Calu3 (cell line): ENCODE measurements around the gene GALNT14. TPM values are rescaled to one million over a fixed set of nuclear protein-coding genes. Genes with fewer than 3 reads are reported as not detected.

Source experiments
- BruUV-seq: library from RNA; stranded (reverse); fragments of 400-500 nt; replicated peaks from 2 replicates; lab custom pipeline; 2021; lab: Mats Ljungman, UMichigan
- CTCF ChIA-PET: fragments of 300-600 bp; sonication (Branson Sonifier 250); formaldehyde crosslinking; loops from one replicate; lab custom pipeline; 2022; ENCODE audit warnings: antibody characterized with exemption; lab: Charles Lee
- DNase-seq: peaks from one replicate; pipeline ENCODE4 v3.0.0; 2022
- H3K27ac Mint-ChIP-seq: one replicate; pipeline ENCODE4 v1.8.0; 2022; ENCODE audit warnings: mixed read lengths; ENCODE audit not compliant: unreplicated experiment
- H3K27me3 Mint-ChIP-seq: one replicate; pipeline ENCODE4 v1.8.0; 2022; ENCODE audit warnings: mixed read lengths; ENCODE audit not compliant: unreplicated experiment
- H3K36me3 Mint-ChIP-seq: one replicate; pipeline ENCODE4 v1.8.0; 2022; ENCODE audit warnings: mild to moderate bottlenecking, moderate library complexity, mixed read lengths; ENCODE audit not compliant: insufficient read depth, unreplicated experiment
- H3K4me1 Mint-ChIP-seq: one replicate; pipeline ENCODE4 v1.8.0; 2022; ENCODE audit warnings: mild to moderate bottlenecking, low read depth, mixed read lengths; ENCODE audit not compliant: unreplicated experiment
- H3K4me3 Mint-ChIP-seq: one replicate; pipeline ENCODE4 v1.8.0; 2022; ENCODE audit warnings: mild to moderate bottlenecking, low read depth, moderate library complexity, mixed read lengths; ENCODE audit not compliant: unreplicated experiment
- H3K9me3 Mint-ChIP-seq: one replicate; pipeline ENCODE4 v1.8.0; 2022; ENCODE audit warnings: low read depth, mixed read lengths; ENCODE audit not compliant: unreplicated experiment
- intact Hi-C: fragments of 100-400 bp; cut with micrococcal nuclease; formaldehyde crosslinking; loops from one replicate; pipeline ENCODE4 v1.10.0; 2022; ENCODE audit not compliant: unreplicated experiment
- total RNA-seq: library from RNA; stranded (reverse); gene quantifications from 2 replicates; pipeline ENCODE4 v1.2.3, GENCODE V29; 2022
- TF ChIP-seq, protein P1 (sequence below): fragments of 200-600 bp; IDR thresholded peaks from one replicate; pipeline ENCODE4 v1.8.0; 2022; ENCODE audit warnings: antibody characterized with exemption; ENCODE audit not compliant: unreplicated experiment

Gene GALNT14
- total RNA-seq, 1 experiment from 2014 or later, result 61.9 TPM

DNA sequence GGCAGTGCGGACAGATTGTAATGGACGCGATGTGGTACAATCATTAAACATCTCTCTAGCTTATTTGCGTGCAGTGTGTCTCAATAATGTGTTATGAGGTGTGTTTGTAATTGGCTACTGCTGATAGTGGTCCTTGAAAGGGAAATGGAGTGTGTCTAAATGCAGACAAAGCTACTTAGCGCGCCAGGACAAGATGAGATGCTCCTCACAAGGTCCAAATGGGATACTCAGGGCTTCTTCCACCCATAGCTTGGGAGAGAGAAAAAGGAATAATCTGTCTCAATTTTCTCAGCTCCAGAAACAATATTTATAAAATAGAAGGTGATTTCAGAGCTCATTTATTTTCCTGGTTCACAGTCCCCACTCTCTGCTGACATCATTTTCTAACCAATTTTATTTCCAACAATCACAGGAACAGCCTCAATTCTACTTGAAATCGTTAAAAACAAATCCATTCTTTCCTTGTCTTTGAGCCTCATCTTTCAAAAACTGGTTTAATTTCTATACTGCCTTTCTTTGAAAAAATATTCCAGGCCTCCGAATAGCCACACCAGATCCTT, 28.5 kb downstream of the GALNT14 start:
- DNase-seq, result no peak
- no peaks in the 10 kb centered on the region for H3K9me3 Mint-ChIP-seq
- no peak overlapping the region for H3K27ac Mint-ChIP-seq
- H3K4me1 Mint-ChIP-seq, result peaks cover 23% of the 10 kb centered on the region
- H3K36me3 Mint-ChIP-seq, result peaks cover 4% of the 10 kb centered on the region
- no peak overlapping the region for H3K4me3 Mint-ChIP-seq
- TF ChIP-seq, protein P1, sequence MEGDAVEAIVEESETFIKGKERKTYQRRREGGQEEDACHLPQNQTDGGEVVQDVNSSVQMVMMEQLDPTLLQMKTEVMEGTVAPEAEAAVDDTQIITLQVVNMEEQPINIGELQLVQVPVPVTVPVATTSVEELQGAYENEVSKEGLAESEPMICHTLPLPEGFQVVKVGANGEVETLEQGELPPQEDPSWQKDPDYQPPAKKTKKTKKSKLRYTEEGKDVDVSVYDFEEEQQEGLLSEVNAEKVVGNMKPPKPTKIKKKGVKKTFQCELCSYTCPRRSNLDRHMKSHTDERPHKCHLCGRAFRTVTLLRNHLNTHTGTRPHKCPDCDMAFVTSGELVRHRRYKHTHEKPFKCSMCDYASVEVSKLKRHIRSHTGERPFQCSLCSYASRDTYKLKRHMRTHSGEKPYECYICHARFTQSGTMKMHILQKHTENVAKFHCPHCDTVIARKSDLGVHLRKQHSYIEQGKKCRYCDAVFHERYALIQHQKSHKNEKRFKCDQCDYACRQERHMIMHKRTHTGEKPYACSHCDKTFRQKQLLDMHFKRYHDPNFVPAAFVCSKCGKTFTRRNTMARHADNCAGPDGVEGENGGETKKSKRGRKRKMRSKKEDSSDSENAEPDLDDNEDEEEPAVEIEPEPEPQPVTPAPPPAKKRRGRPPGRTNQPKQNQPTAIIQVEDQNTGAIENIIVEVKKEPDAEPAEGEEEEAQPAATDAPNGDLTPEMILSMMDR, result no peak
- H3K27me3 Mint-ChIP-seq, result no peaks in the 10 kb centered on the region
- intact Hi-C loops, result no loop called here
- BruUV-seq, result no TSS peak
- CTCF ChIA-PET, result no interaction called here

DNA sequence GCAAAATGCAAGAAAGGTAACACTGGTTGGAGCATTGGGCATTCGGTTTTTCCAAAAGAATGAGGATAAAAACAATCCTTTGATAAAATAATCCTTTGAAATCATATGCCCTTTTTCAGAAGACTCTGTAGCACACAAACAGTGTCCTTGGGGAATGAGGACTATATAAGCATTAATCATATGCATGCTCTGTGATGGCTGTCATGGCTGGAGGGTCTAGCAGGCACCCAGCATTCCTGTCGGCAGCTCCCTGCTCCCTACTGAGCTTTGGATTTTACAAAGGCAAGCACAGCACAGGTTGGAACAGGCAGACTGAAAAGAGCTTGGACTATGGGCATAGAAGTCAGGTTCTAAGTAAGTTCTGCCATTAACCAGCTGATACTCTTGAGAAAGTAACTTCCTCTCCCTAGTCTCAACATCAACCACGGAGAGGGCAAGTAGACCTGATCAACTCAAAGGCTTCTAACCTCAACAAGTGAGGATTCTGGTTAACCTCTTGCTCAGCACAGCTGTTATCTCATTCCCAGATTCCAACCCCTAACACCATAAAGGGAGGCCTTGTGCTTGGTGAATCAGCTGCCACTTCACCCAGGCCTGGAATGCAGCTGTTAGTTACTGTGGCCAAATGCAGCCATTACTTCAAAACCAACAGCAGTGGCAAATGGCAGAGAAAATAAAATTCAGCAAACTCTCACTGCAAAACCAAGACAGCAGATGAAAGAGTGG, 29.5 kb downstream of the GALNT14 start:
- Mint-ChIP-seq H3K9me3 (no peaks in the 10 kb centered on the region), H3K4me3 (no peak overlapping the region), H3K36me3 (peaks cover 4% of the 10 kb centered on the region), H3K27me3 (no peaks in the 10 kb centered on the region), H3K27ac (no peak overlapping the region), H3K4me1 (peaks cover 13% of the 10 kb centered on the region)
- TF ChIP-seq, protein P1, result no peak
- BruUV-seq, result no TSS peak
- CTCF ChIA-PET, result no interaction called here
- intact Hi-C loops, result no loop called here
- DNase-seq, result no peak

DNA sequence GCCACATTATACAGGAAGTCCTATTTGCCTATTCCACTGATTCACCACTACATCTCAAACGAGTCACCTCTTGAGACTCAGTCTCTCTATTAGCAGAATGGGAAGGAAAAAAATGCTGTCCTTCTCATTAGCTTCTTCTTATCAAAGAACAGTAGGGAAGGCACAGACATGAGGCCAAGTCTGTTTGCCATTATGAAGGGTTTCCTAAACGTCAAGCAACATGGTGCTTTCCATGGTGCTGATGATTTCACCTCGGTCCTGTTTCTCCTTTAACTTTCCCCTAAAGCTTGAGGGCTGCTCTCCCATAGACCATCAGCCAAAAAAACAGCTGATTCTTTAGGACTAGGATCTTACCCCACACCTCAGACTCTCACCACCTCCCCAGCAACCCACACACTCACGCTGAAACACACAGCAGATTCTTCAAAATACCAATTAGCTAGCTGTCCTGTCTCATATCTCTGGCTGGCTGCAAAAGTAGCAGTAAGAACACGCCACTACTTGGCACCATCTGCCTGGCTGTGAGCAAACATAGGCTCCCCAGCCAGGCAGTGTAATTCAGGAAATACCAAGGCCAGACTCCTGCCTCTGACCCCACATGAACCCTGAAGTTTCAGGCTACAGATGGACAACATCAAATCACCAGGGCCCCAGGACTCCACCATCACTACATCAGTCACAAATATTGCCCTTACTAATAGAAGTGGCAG, 30.5 kb downstream of the GALNT14 start:
- CTCF ChIA-PET, result no interaction called here
- Mint-ChIP-seq H3K9me3 (no peaks in the 10 kb centered on the region), H3K4me3 (no peak overlapping the region), H3K27me3 (no peaks in the 10 kb centered on the region), H3K4me1 (peaks cover 10% of the 10 kb centered on the region), H3K36me3 (peaks cover 4% of the 10 kb centered on the region), H3K27ac (no peak overlapping the region)
- TF ChIP-seq, protein P1, result no peak
- intact Hi-C loops, result no loop called here
- DNase-seq, result no peak
- no TSS peak for BruUV-seq

DNA sequence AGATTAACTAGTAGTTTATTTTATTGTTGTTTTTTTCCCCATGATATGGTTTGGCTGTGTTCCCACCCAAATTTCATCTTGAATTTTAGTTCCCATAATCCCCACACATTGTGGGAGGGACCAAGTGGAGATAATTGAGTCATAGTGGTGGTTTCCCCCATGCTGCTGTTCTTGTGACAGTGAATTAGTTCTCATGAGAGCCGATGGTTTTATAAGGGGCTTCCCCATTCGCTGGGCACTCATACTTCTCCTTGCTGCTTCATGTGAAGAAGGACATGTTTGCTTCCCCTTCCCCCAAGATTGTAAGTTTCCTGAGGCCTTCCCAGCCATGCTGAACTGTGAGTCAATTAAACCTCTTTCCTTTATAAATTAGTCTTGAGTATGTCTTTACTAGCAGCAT, 36.5 kb downstream of the GALNT14 start:
- CTCF ChIA-PET, result no interaction called here
- TF ChIP-seq, protein P1, result no peak
- Mint-ChIP-seq H3K36me3 (peaks cover 4% of the 10 kb centered on the region), H3K27me3 (no peaks in the 10 kb centered on the region), H3K27ac (no peak overlapping the region), H3K9me3 (no peaks in the 10 kb centered on the region), H3K4me1 (no peaks in the 10 kb centered on the region), H3K4me3 (no peak overlapping the region)
- intact Hi-C loops, result no loop called here
- BruUV-seq, result no TSS peak
- no peak for DNase-seq
